Naive thymus-derived CD8-positive, alpha-beta T cell (primary cell): Measurements from ENCODE around the gene OTOG. TPM values are rescaled to one million over a fixed set of nuclear protein-coding genes. Genes with fewer than 3 reads are reported as not detected.
A peak's percentile ranks its signal among the peaks of the same experiment; 100 is the strongest.

ENCODE experiments used
- ATAC-seq, 2 donors: fragments of 150-1000 bp; cut with Tn5 transposase in 1 of 2; sonication (Bioruptor Pico), chemical (Tn5 transposase) in 1 of 2; 1 replicate in 1 of 2; 2 replicates in 1 of 2; pipeline ENCODE4 v1.10.0; 2021; ENCODE audit warnings: mild to moderate bottlenecking in 2 of 2, moderate library complexity in 2 of 2
- POLR2A ChIA-PET: fragments of 350-600 bp; sonication (Branson Sonifier 250); formaldehyde crosslinking; loops from one replicate; lab custom pipeline; 2021; ENCODE audit warnings: antibody characterized with exemption; lab: Charles Lee
- DNase-seq, 10 donors: peaks; one replicate each; pipeline versions ENCODE4 v3.0.0 to v3.0.0-alpha.2; 2020 to 2022
- H3K27ac Mint-ChIP-seq, 10 donors: one replicate each; pipeline ENCODE4 v1.8.0; 2020 to 2022; ENCODE audit warnings: mild to moderate bottlenecking in 10 of 10, mixed read lengths in 10 of 10, moderate library complexity in 4 of 10, inconsistent platforms in 1 of 10
- H3K27me3 Mint-ChIP-seq, 5 donors: one replicate each; pipeline ENCODE4 v1.8.0; 2021 to 2022; ENCODE audit warnings: mixed read lengths in 5 of 5
- H3K36me3 Mint-ChIP-seq, 3 donors: one replicate each; pipeline ENCODE4 v1.8.0; 2020 to 2022; ENCODE audit warnings: mixed read lengths in 3 of 3, mild to moderate bottlenecking in 2 of 3, inconsistent platforms in 1 of 3
- H3K4me1 Mint-ChIP-seq, 4 donors: one replicate each; pipeline ENCODE4 v1.8.0; 2021 to 2022; ENCODE audit warnings: mixed read lengths in 4 of 4
- H3K4me3 Mint-ChIP-seq, 10 donors: one replicate each; pipeline ENCODE4 v1.8.0; 2020 to 2022; ENCODE audit warnings: mild to moderate bottlenecking in 10 of 10, mixed read lengths in 10 of 10, moderate library complexity in 6 of 10, inconsistent platforms in 1 of 10
- H3K9me3 Mint-ChIP-seq, 9 donors: one replicate each; pipeline ENCODE4 v1.8.0; 2020 to 2022; ENCODE audit warnings: mixed read lengths in 9 of 9, mild to moderate bottlenecking in 3 of 9, inconsistent platforms in 1 of 9, moderate library complexity in 1 of 9
- polyA plus RNA-seq, 3 donors: library from polyadenylated mRNA; unstranded; fragments of 300-500 nt; fragmentation: Illumina TruSeq; gene quantifications; one replicate each; pipeline ENCODE4 v1.2.3, GENCODE V29; 2021
- total RNA-seq, 8 experiments: library from RNA in 2 of 8; stranded (reverse) in 2 of 8; gene quantifications; one replicate each; pipeline ENCODE4 v1.2.3 and lab custom pipeline; 2021 to 2026

Gene OTOG
- total and polyA plus RNA-seq, 5 experiments from 2014 or later = not detected

DNA sequence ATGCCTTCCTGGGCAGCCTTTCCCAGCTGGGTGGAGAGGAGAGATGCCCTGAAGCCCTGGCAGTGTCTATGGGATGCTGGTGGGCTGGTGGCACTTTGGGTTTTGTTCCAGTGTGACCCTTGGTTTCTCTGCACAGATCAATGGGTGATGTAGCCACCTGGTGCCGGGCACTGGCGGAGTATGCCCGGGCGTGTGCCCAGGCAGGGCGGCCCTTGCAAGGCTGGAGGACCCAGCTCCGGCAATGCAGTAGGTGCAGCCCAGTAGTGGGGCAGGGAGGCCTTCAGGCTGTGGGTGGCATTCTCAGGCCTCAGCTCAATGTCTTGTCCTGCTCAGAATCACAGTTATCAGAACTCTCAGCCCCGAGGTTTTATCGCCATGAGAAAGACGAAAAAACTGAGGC is 11.9 kb downstream of the OTOG start:
- Mint-ChIP-seq H3K27me3 (peaks cover 2 to 19% (median 14%) of the 10 kb centered on the region in 5 donors), H3K36me3 (no peaks in the 10 kb centered on the region), H3K4me3 (no peak overlapping the region), H3K4me1 (peaks cover 0 to 2% (median 0%) of the 10 kb centered on the region in 4 donors), H3K27ac (peak overlapping the region in 1 of 10 donors; percentile 85), H3K9me3 (no peaks in the 10 kb centered on the region)
- DNase-seq (peak in 1 of 10 donors; percentile 48), ATAC-seq (no peak)
- POLR2A ChIA-PET = no interaction called here

DNA sequence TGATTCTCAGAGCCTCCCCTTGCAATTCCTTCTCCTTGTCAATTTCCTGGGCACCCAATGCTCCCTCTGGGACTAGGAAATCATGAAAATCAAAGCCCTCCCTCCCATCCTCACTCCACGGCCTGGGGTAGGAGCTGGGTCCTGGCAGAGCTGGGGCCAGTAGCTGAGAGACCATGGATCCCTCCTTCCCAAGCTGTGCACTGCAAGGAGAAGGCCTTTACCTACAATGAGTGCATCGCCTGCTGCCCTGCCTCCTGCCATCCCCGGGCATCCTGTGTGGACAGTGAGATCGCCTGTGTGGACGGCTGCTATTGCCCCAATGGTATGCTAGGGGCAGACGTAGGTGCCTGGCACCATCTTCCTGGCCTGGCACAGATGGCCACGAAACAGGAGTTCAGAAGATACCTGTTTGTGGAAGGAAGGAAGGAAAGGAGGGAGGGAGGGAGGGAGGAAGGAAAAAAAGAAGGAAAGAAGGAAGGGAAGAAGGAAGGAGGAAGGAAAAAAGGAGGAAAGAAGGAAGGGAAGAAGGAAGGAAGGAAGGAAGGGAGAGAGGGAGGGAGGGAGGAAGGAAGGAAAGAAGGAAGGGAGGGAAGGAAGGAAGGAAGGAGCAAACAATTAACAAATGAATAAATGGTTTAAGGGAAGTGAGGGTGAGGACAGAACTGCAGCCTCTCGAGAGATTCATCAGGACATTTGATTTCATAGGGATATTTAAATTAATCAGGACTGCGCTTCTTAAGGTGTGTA is 12.5 kb downstream of the OTOG start:
- peaks cover 2 to 19% (median 14%) of the 10 kb centered on the region in 5 donors for H3K27me3 Mint-ChIP-seq
- no peaks in the 10 kb centered on the region for H3K36me3 Mint-ChIP-seq

DNA sequence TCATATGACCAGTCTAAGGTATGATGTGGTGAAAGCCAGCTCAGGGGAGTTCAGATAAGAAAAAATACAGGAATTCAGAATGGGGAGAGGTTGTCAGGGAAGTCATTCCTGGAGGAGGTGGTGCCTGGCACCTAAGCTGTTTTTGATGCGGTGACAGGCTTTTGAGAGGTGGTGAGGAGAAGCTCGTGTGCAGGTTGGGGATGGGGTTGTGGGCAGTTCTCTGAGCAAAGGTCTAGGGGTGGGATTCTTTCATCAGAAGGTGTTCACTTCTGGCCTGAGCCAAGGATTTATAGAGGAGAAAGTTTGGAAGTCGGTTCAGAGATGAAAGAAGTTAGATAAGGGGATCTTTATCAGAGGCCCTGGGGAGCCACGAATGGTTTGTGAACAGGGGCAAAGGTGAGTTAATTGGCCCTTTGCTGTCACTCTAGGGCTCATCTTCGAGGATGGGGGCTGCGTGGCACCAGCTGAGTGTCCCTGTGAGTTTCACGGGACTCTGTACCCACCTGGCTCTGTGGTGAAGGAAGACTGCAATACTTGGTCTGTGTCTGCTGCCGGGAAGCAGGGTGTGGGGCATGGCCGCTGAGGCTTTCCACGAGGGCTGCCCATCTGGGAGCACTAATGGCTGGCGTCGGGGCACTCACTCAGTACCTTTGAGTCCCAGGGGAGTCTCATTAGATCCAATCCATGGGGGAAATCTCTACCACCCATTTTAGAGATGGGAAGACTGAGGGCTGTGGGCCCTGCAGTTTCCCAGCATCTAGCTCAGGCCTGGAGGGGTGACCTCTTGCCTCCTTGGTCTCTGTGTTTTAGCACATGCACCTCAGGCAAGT is 13.4 kb downstream of the OTOG start:
- Mint-ChIP-seq H3K27me3 (peaks cover 2 to 19% (median 14%) of the 10 kb centered on the region in 5 donors), H3K4me1 (peaks cover 0 to 2% (median 0%) of the 10 kb centered on the region in 4 donors), H3K4me3 (no peak overlapping the region), H3K27ac (no peak overlapping the region), H3K9me3 (no peaks in the 10 kb centered on the region), H3K36me3 (no peaks in the 10 kb centered on the region)
- POLR2A ChIA-PET = no interaction called here
- ATAC-seq = no peak
- peak in 1 of 10 donors; percentile 28 for DNase-seq

More for the DNA sequence above, 12.5 kb downstream of the OTOG start:
- POLR2A ChIA-PET = no interaction called here
- DNase-seq (peak in 1 of 10 donors; percentile 48), ATAC-seq (no peak)
- Mint-ChIP-seq H3K4me1 (peaks cover 0 to 2% (median 0%) of the 10 kb centered on the region in 4 donors), H3K27ac (no peak overlapping the region), H3K9me3 (no peaks in the 10 kb centered on the region), H3K4me3 (peak overlapping the region in 1 of 10 donors; percentile 28)

DNA sequence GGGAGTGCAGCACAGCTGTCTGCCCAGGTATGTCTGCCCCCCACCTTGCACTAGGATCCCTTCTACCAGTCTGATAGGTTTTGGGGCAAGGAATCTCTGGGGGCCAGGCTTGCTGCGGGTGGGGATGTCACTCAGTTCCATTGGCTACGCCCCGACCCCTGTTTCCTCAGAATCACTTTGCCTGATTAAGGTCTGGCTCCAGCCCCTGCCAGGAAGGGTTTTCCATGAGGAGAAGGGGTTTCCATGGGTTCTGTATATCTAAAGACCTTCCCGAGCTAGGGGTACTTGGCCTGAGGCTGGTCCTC is 14.0 kb downstream of the OTOG start:
- POLR2A ChIA-PET = no interaction called here
- H3K4me3 Mint-ChIP-seq = no peak overlapping the region
- H3K9me3 Mint-ChIP-seq = no peaks in the 10 kb centered on the region
- peaks cover 2 to 19% (median 14%) of the 10 kb centered on the region in 5 donors for H3K27me3 Mint-ChIP-seq
- peaks cover 0 to 2% (median 0%) of the 10 kb centered on the region in 4 donors for H3K4me1 Mint-ChIP-seq
- H3K36me3 Mint-ChIP-seq = no peaks in the 10 kb centered on the region
- ATAC-seq (no peak), DNase-seq (peak in 1 of 10 donors; percentile 44)
- no peak overlapping the region for H3K27ac Mint-ChIP-seq

DNA sequence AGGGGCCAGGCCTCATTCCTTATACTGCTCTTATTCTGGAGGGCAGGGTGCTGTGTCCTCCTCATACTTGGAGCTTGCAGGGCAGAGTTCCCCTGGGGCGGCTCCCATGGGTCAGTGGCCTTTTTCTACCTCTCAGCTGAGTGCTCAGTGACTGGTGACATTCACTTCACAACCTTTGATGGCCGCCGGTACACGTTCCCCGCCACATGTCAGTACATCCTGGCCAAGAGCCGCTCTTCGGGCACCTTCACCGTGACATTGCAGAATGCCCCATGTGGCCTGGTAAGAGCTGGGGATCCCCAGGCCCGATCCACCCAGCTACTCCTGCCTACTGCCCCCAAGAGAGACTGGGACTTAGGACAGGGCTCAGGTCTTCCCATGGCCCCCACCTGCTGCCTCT is 14.5 kb downstream of the OTOG start:
- H3K27ac Mint-ChIP-seq = peak overlapping the region in 1 of 10 donors; percentile 14
- H3K27me3 Mint-ChIP-seq = peaks cover 2 to 19% (median 10%) of the 10 kb centered on the region in 5 donors
- H3K36me3 Mint-ChIP-seq = no peaks in the 10 kb centered on the region
- peak in 1 of 10 donors; percentile 35 for DNase-seq
- H3K4me1 Mint-ChIP-seq = peaks cover 0 to 2% (median 0%) of the 10 kb centered on the region in 4 donors
- no peak for ATAC-seq
- POLR2A ChIA-PET = no interaction called here
- no peaks in the 10 kb centered on the region for H3K9me3 Mint-ChIP-seq
- H3K4me3 Mint-ChIP-seq = no peak overlapping the region

DNA sequence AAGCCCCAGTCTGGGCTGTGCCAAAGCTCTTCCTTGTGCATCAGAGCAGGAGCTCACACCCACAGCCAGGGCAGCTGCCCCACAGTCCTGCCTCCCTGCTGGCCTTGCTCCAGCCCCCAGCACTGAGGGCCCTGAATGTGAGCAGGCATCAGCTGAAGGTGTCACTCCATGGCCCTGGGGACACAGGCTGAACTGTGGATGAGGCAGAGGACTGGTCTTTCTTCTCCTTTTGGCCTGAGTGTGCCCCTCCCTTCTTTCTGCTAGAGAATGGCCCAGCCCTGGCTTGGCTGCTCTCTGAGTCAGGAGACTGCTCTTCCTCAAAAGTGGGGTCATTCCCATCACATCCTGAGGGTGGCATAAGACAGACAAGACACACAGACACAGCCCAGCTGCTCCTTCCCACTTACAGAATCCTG is 16.2 kb downstream of the OTOG start:
- Mint-ChIP-seq H3K4me1 (no peaks in the 10 kb centered on the region), H3K27ac (no peak overlapping the region), H3K27me3 (peaks cover 2 to 7% (median 3%) of the 10 kb centered on the region in 5 donors), H3K9me3 (no peaks in the 10 kb centered on the region), H3K36me3 (no peaks in the 10 kb centered on the region), H3K4me3 (no peak overlapping the region)
- no peak for ATAC-seq
- peak in 1 of 10 donors; percentile 37 for DNase-seq
- POLR2A ChIA-PET = no interaction called here

DNA sequence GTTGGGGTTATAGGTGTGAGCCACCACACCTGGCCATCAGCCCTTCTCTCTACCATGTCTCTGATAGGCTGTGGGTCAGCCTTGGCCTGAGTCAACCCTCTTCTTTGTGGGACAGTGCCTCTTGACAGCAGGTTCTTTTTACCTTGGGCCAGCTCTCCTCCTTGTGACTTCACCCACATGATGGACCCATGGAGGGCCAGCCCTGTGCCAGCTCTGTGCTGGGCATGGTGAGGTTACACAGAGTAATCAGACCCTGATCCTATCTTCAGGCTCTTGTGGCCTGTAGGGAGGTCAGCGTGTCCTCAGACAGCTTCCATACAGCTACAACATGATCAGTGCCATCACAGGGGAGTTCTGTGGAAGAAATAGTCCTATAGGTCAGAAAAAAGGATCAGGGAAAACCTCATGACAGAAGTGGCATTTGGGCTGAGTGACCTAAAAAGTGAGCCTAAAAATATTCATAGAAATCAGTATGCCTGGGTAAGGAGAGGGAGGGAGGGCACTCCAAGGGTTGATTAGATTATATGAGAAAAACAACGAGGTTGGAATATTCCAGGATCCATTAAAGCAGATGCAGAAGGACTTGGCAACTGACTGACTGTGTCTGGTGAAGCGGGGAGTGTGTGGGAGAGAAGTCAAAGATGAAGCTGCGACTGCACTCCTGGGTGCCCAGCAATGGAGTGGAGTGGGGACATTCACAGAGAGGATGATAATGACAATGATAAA is 17.1 kb downstream of the OTOG start:
- POLR2A ChIA-PET = no interaction called here
- no peaks in the 10 kb centered on the region for H3K4me1 Mint-ChIP-seq
- ATAC-seq (no peak), DNase-seq (no peak)
- H3K9me3 Mint-ChIP-seq = no peaks in the 10 kb centered on the region
- H3K4me3 Mint-ChIP-seq = no peak overlapping the region
- H3K36me3 Mint-ChIP-seq = no peaks in the 10 kb centered on the region
- H3K27ac Mint-ChIP-seq = no peak overlapping the region
- peaks cover 0 to 3% (median 2%) of the 10 kb centered on the region in 5 donors for H3K27me3 Mint-ChIP-seq

DNA sequence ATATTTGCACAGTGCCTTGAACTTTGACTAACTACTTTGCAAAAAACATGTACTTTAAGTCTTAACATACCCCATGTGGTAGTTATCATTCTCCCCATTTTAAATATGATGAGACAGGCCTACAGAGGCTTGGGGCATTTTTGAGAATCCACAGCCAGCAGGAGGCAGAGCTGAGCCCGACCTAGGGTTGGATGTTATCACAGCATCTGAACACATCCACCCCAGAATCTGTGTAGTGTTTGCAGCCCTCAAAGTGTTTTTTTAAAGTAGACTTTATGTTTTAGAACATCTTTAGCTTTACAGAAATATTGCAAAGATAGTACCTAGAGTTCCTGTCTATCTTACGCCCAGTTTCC is 17.6 kb downstream of the OTOG start:
- POLR2A ChIA-PET = no interaction called here
- H3K4me1 Mint-ChIP-seq = no peaks in the 10 kb centered on the region
- H3K27ac Mint-ChIP-seq = no peak overlapping the region
- no peak for ATAC-seq
- peaks cover 0 to 3% (median 0%) of the 10 kb centered on the region in 5 donors for H3K27me3 Mint-ChIP-seq
- no peak for DNase-seq
- no peaks in the 10 kb centered on the region for H3K9me3 Mint-ChIP-seq
- no peak overlapping the region for H3K4me3 Mint-ChIP-seq
- H3K36me3 Mint-ChIP-seq = no peaks in the 10 kb centered on the region

DNA sequence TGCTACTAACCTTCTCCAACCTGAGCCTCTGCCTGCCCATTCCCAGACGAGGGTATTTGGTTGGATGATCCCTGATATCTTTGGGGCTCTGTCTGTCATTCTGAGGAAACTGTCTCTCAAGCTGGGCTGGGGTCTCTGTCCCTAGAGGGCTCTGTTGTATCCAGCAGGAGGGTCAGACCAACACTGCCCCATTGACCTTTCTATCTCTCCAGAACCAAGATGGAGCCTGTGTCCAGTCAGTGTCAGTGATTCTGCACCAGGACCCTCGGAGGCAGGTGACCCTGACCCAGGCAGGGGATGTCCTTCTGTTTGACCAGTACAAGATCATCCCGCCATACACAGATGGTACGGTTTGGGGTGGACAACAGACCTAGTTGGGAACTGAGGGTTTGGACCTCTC is 21.9 kb downstream of the OTOG start:
- DNase-seq = no peak
- no peaks in the 10 kb centered on the region for H3K36me3 Mint-ChIP-seq
- no peak overlapping the region for H3K4me3 Mint-ChIP-seq
- POLR2A ChIA-PET = no interaction called here
- H3K27me3 Mint-ChIP-seq = peaks cover 0 to 13% (median 3%) of the 10 kb centered on the region in 5 donors
- H3K4me1 Mint-ChIP-seq = peaks cover 0 to 11% (median 3%) of the 10 kb centered on the region in 4 donors
- no peak overlapping the region for H3K27ac Mint-ChIP-seq
- ATAC-seq = no peak
- no peaks in the 10 kb centered on the region for H3K9me3 Mint-ChIP-seq

DNA sequence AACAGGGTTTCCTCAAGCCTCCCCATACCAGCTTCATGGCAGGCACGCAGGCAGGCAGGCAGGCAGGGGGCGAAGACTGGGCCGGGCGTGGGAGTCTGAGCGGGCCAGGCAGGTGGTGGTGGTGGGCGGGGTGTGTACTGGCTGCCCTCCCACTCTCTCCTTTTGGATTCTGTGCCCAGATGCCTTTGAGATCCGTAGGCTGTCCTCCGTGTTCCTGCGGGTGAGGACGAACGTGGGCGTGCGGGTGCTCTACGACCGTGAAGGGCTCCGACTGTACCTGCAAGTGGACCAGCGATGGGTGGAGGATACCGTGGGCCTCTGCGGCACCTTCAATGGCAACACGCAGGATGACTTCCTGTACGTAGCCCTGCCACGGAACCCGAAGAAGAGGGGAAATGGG is 23.0 kb downstream of the OTOG start:
- H3K27ac Mint-ChIP-seq = no peak overlapping the region
- DNase-seq (peak in 1 of 10 donors; percentile 28), ATAC-seq (no peak)
- H3K4me3 Mint-ChIP-seq = no peak overlapping the region
- H3K36me3 Mint-ChIP-seq = no peaks in the 10 kb centered on the region
- peaks cover 0 to 11% (median 3%) of the 10 kb centered on the region in 4 donors for H3K4me1 Mint-ChIP-seq
- POLR2A ChIA-PET = no interaction called here
- H3K27me3 Mint-ChIP-seq = peaks cover 0 to 22% (median 4%) of the 10 kb centered on the region in 5 donors
- no peaks in the 10 kb centered on the region for H3K9me3 Mint-ChIP-seq

DNA sequence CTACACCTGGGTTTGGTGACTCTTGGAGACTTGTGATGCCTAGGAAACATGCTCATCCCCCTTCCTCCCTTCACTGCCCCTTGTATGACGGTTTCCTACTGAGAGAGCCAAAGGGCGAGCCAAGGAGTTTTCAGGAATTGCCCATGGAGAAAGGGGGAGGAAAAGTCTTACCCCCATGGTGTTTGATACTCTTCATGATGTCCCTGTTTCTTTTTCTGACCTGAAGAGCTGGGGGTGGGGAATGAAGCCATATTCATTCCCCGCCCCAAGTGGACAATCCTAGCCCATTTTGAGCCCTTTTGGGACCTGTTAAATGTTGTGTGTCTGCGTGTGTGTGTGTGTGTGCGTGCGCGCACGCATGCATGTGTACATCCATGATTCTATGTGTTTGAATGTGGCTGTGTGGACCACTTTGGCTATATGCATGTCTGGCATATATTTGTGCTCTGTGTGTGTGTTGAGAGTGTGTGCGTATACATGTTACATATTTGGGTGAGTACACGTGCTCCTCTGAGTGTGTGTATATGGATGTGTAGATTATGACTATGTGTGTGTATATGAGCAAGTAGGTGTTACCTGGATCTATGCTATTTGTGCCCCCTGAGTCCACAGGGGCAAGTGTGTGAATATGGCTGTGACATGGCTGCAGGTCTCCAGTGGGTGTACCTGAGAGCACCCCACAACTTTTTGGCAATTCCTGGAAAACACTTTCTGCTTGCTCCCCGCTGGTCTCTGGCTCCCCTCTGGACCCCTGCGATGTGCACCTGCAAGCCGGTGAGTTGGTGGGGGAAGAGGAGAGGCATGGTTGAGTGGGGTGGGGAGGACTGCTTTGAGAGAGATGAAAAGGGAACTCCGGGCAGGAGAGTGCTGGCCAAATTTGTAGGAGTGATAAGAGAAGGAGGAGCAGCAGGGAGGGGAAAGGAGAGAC is 24.6 kb downstream of the OTOG start:
- Mint-ChIP-seq H3K27me3 (peaks cover 0 to 25% (median 4%) of the 10 kb centered on the region in 5 donors), H3K4me1 (peaks cover 0 to 11% (median 3%) of the 10 kb centered on the region in 4 donors), H3K9me3 (no peaks in the 10 kb centered on the region), H3K27ac (no peak overlapping the region), H3K4me3 (no peak overlapping the region), H3K36me3 (no peaks in the 10 kb centered on the region)
- POLR2A ChIA-PET = no interaction called here
- no peak for ATAC-seq
- peak in 1 of 10 donors; percentile 18 for DNase-seq

DNA sequence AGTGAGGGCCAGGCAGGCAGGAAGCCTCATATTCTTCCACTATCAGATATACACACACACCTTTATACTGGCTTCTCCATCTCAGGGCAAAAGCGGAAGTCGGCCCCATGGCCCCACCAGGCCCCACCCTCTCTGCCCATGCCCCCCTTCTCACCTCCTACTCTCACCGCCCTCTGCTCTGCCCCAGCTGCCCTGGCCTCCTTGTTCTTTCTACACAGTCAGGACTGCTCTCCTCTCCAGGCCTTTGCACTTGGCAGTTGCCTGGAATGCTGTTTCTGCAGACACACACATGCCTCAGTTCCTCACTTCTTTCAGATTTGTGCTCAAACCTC is 25.3 kb downstream of the OTOG start:
- peaks cover 0 to 25% (median 4%) of the 10 kb centered on the region in 5 donors for H3K27me3 Mint-ChIP-seq
- no peaks in the 10 kb centered on the region for H3K36me3 Mint-ChIP-seq
- H3K27ac Mint-ChIP-seq = no peak overlapping the region
- ATAC-seq (peak in 1 of 2 donors; percentile 28), DNase-seq (peak in 1 of 10 donors; percentile 30)
- no peak overlapping the region for H3K4me3 Mint-ChIP-seq
- no peaks in the 10 kb centered on the region for H3K9me3 Mint-ChIP-seq
- POLR2A ChIA-PET = no interaction called here
- H3K4me1 Mint-ChIP-seq = peaks cover 0 to 11% (median 3%) of the 10 kb centered on the region in 4 donors
